IPS-18c (cell line): Measurements from ENCODE around the gene ZFPM1.

ENCODE experiments used
- H3K4me3 ChIP-seq: 2 replicates; pipeline ENCODE4 v1.7.0; 2013; ENCODE audit warnings: low read depth, mild to moderate bottlenecking, low read length, moderate library complexity; ENCODE audit not compliant: insufficient read depth
- H3K9me3 ChIP-seq: one replicate; pipeline ENCODE4 v1.6.1; 2013; ENCODE audit warnings: mild to moderate bottlenecking, low read length, moderate library complexity; ENCODE audit not compliant: control insufficient read depth, insufficient read depth

Gene ZFPM1

GRCh38 chr16:88519938-88520653 lies 67.0 kb downstream of the ZFPM1 start:
- no peak overlapping the region for H3K4me3 ChIP-seq

GRCh38 chr16:88521674-88522073 lies 68.6 kb downstream of the ZFPM1 start:
- H3K4me3 ChIP-seq: no peak overlapping the region
- H3K9me3 ChIP-seq: peaks cover 2% of the 10 kb centered on the region

More at GRCh38 chr16:88519938-88520653, 67.0 kb downstream of the ZFPM1 start:
- H3K9me3 ChIP-seq: peaks cover 2% of the 10 kb centered on the region

DNA sequence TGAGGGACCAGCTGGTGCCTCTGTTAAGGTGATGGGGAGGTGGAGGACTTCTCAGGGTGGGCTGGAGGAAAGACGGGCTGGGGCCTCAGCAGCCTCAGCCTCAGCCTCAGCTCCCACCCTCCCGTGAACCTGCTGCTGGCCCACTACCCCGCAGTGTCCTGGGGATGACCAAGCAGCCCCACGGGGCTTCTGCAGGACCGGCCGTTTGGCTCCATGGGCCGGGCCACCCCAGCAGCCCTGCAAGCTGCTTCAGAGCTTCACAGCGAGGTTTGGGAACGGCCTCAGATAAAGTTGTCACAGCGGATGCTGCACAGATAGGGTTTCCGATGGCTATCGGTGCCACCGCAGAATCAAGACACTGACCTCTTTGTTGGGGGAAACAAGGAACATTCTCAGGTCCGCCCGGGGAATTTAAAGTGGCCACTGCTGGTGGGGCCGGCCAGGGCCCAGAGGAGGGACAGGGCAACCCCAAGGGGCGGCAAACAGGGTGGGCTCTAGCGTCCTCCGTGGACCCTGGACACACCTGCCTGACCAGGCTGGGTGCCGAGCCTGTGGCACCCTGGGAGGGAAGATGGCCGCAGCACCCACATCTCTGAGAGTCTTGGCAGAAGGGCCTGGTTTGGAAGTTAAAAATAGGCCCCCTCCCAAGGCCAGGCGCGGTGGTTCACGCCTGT lies 69.3 kb downstream of the ZFPM1 start:
- Histone ChIP-seq H3K4me3 (no peak overlapping the region), H3K9me3 (peaks cover 2% of the 10 kb centered on the region)

DNA sequence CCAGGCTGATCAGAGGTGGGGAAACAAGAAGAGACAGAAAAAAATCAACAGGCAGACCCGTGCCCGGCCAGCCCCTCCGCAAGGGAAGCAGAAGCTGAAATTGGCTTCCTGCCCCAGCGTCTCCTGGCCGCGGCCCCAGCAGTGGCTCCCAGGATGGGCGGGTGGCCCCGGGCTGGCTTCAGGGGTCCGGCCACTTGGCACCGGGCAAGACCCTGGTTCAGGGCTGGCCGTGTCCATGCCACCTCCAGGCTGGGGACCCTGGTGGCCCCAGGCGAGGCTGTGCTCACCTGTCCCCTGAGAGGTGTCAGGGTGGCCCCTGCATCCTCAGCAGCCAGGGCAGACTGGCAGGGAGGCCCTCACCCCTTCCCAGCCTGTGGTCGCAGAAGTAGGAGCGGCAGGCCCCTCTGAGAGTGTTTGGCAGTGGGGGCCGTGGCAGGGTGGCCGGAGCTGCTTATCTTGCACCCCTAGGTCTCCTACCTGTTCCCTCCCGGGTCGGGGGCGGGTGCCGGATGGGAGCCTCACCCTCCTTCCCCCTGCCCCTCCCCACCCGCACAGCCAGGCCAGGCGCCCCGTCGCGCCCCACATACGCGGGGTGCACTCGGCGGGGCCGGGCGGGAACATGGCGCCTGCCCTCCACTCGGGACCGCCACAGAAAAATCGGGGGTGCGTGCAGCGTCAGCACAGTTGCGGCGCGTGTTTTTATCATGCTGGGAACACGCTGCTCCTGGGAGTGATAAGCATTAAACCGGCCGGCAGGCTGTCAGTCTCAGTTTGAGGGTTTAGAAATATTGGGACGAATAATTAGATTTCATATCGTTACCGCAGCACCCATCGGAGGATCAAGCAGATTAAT lies 70.5 kb downstream of the ZFPM1 start:
- Histone ChIP-seq H3K9me3 (peaks cover 2% of the 10 kb centered on the region), H3K4me3 (no peak overlapping the region)

DNA sequence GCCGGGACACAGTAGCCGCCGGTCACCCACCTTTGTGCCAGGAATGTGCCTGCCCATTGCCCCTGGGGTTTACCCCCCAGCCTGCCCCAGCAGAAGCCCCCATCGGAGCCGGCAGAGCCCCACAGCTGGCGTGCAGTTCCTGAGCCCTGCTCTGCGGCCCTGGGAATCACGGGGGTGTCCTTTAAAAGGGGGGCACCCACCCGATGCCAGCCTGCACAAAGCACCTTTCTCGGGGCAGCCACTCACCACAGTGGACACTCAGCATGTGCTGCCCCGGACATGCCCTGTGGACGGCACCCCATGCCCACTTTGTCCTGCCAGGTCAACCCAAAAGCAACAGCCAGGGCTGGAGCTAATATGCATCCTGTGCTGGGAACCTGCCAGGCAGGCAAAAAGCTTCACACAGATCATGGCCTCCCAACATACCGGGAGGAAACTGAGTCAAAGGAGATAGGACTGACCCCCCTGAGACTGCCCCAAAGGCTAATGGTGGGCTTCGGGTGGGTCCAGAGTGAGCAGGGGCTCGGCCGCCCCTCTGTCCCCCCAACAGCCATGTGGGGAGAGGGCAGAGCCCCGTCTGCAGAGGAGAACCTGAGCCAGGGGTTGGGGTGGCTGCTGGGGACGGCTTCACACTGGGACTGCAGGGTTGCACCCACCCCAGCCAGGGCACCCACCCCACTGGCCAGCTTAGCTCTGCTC lies 71.3 kb downstream of the ZFPM1 start:
- H3K4me3 ChIP-seq: no peak overlapping the region
- H3K9me3 ChIP-seq: no peaks in the 10 kb centered on the region

DNA sequence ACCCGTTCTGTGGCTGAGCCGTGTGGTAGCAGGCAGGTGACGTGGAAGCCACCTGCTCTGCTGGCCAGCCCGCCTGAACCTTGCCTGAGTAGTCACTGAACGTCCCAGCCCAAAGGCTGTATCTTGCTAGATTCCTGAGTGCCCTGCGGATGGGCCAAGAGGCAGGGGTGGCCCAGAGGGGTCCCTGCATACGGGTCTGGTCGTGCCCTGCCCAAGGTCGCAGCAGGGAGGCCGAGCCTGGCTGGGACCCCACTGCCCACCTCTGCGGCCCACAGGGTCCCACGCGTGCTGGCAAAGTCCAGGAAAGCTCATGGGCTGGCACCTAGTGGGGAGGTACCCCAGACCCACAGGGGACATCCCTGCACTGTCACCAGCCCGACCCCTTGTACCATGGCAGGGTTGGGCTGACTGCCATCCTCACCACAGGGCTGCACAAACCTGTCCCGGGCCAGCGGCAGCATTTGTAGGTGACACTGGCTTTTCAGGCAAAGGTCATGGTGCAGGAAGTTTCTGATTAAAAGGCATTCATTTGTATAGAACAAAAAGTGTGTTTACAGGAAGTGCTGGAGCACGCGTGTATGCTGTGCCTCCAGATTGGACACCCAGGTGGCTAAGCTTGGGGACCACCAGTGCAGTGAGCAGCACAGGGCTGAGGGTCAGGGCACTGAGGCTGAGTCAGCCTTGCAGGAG lies 72.0 kb downstream of the ZFPM1 start:
- no peaks in the 10 kb centered on the region for H3K9me3 ChIP-seq
- no peak overlapping the region for H3K4me3 ChIP-seq

GRCh38 chr16:88525663-88525990 lies 72.5 kb downstream of the ZFPM1 start:
- no peaks in the 10 kb centered on the region for H3K9me3 ChIP-seq

GRCh38 chr16:88526008-88526905 lies 73.2 kb downstream of the ZFPM1 start:
- Histone ChIP-seq H3K9me3 (no peaks in the 10 kb centered on the region), H3K4me3 (no peak overlapping the region)

More at GRCh38 chr16:88525663-88525990, 72.5 kb downstream of the ZFPM1 start:
- no peak overlapping the region for H3K4me3 ChIP-seq

GRCh38 chr16:88526906-88527185 lies 73.8 kb downstream of the ZFPM1 start:
- H3K9me3 ChIP-seq: no peaks in the 10 kb centered on the region
- no peak overlapping the region for H3K4me3 ChIP-seq

DNA sequence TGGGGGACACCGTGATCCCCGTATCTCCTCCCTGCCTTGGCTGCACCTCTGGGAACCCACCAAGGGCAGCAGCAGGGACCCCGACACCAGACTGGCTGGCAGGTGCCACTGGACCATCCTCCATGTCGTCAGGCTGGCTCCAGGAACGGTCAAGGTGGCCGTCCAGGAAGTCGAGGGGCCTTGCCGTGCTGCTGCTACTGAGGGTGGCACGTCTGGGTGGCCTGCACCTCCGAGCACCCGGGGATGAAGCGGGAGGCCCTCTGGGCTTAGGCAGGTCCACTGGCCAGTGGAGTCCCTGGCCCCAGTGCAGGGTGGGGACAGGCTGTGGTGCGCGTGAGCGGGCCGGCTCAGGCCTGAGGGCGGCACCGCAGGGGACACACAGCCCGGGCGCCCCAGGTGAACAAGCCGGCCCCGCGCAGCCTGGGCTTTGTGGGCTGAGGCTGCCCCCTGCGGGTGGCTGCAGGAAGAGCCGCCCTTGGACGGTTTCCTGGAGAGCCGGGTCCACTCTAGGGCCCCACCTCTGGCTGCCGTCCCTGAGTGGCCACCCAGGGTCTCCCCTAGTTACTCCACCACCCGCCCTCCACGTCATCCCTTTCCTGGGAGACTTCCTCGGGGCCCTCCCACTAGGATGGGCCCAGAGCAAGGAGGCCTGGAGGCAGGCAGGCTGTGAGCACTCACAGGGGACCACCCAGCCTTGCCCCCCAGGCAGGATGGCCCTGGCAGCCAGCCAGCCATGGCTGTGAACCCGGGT lies 74.3 kb downstream of the ZFPM1 start:
- no peaks in the 10 kb centered on the region for H3K9me3 ChIP-seq
- no peak overlapping the region for H3K4me3 ChIP-seq

DNA sequence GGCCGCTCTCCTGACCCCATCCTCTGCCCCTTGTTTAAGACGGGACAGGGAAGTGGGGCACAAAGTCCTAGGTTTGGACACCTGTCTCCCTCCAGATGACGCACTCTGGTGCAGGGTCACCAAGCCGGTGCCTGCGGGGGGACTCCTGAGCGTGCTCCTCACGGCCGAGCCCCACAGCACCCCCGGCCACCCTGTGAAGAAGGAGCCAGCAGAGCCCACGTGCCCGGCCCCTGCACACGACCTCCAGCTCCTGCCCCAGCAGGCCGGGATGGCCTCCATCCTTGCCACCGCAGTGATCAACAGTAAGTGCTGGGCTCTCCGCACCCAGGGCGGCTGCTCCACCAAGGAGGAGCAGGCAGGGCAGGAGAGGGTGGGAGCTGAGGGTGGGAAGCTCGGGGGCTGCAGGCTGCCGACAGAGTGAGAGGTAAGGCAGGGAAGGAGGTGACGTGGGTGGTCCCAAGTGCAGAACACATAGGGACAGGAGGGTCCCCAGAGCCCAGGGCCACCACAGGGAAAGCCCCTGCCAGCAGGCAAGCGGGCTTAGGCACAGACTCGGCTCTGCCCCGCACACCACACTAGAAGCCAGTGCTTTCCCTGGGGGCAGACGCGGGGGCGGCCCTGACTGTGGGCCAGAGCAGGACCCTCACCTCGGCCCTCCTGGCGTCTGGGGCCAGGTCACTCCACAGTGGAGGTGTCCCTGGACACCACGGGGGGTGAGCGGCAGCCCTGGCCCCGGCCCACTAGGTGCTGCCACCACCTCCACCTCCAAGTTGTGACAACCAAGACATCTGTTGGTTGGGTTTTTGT lies 75.1 kb downstream of the ZFPM1 start:
- Histone ChIP-seq H3K9me3 (no peaks in the 10 kb centered on the region), H3K4me3 (no peak overlapping the region)

- H3K4me3 ChIP-seq: no peak overlapping the region
- H3K9me3 ChIP-seq: no peaks in the 10 kb centered on the region
Observed at GRCh38 chr16:88528902-88529318, 75.8 kb downstream of the ZFPM1 start.

GRCh38 chr16:88529596-88529995 lies 76.5 kb downstream of the ZFPM1 start:
- Histone ChIP-seq H3K9me3 (no peaks in the 10 kb centered on the region), H3K4me3 (no peak overlapping the region)

- H3K9me3 ChIP-seq: no peaks in the 10 kb centered on the region
- no peak overlapping the region for H3K4me3 ChIP-seq
Observed at GRCh38 chr16:88530051-88530857, 77.2 kb downstream of the ZFPM1 start.
